NCI-H2227 (cell line): Measurements from ENCODE around the gene EPPIN.

Experiments
- DNase-seq: peaks from one replicate; lab custom pipeline; 2025; ENCODE audit not compliant: unreplicated experiment; lab: John Stamatoyannopoulos, UW

Gene EPPIN

DNA sequence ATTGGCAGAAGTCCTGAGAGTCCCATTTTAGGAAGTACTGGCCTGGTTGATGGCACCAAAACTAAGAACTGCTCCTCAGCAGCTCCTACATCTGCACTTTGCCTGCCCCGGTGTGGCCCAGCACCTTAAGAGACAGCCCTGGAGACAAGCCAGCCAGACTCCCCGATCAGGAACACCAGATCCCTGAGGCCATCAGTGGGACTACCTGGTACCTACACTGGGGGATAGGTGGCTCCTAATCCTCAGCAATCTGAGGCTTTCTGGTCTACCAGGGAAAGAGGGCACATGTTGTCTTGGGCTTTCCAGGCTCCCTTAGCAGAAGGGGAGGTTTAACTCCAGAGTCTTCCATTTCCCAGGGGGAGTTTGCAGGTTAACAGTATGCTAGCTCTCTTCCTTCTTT lies 7.8 kb downstream of the EPPIN start, which contains the start of gene WFDC6:
TSS of gene WFDC6 (minus strand) at position 101 of the 400 bp plus-strand sequence. CDS start at position 26, 75 bp downstream.
- no peak for DNase-seq

DNA sequence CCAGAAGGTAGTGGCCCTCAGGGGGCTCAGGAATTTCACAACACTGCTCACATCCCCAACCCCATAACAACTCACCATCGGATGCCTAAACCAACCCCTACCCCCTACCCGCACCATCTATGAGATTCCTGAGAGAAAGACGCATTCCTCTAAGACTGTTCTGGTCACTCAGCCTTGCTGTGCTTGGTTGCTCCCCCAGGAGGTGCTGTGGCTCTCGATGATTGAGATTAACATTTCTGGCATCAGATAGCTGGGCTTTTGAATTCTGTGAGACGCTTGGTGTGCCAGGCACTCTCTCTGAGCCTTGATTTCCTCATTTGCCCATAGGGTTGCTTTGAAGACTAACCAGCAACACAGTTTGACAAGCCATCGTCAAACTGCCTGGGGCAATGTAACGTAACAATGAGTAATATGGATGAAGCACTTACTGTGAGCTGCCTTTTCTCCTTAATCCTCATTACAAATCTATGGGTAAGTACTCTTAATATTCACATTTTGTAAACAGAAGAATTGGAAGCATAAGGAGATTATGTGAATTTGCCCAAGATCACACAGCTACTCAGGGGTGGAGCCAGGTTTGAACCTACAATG lies 8.9 kb downstream of the EPPIN start:
- DNase-seq, result no peak

DNA sequence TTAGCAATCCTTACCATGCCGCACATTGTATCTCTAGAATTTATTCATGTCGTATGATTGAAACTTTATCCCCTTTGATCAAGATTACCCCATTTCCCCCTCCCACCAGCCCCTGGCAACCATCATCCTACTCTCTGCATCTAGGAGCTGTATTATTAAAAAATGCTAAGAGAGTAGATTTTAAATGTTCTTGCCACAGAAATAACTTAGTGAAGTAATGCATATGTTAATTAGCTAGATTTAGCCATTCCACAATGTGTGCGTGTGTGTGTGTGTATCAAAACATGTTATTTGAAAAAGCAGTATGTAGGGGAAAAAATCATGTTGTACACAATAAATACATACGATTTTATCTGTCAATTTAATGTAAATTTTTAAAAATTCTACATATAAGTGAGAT lies 19.9 kb downstream of the EPPIN start:
- DNase-seq, result no peak

DNA sequence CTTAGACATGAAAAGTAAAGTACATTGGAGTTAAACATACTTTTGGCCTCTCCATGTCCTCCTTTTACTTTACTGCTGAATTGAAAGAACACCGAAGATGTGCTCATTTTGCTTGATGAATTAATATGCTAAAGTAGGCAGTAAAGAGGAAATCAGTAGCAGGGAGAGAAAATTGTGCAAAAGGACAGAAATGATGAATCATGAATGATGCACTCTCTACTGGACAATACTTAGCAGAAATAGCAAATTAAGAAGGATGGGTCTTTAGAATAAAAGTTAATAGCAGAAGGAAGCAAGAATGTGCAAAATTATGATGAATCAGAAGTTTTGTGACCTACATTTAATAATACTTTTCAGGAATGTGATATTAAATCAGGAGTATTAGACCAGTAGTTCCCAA lies 23.4 kb downstream of the EPPIN start:
- DNase-seq, result no peak

DNA sequence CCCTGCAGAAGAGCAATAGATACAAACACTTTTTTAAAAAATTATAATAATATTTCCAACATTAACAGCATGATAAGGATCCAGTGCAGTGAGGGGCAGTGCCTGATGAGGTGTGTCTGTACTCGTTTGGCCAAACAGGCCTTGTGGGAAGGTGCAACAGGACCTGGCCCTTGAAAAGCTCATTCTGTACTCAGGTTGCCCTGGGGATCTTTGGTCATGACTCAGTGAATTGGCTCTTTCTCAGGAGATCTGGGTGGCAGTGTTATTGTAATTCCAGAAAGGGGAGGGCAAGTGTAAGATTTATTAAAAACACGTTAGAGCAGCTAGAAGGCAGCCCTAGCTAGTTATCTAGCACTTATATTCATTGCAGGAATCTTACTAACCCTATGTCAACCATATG lies 28.9 kb downstream of the EPPIN start:
- no peak for DNase-seq

DNA sequence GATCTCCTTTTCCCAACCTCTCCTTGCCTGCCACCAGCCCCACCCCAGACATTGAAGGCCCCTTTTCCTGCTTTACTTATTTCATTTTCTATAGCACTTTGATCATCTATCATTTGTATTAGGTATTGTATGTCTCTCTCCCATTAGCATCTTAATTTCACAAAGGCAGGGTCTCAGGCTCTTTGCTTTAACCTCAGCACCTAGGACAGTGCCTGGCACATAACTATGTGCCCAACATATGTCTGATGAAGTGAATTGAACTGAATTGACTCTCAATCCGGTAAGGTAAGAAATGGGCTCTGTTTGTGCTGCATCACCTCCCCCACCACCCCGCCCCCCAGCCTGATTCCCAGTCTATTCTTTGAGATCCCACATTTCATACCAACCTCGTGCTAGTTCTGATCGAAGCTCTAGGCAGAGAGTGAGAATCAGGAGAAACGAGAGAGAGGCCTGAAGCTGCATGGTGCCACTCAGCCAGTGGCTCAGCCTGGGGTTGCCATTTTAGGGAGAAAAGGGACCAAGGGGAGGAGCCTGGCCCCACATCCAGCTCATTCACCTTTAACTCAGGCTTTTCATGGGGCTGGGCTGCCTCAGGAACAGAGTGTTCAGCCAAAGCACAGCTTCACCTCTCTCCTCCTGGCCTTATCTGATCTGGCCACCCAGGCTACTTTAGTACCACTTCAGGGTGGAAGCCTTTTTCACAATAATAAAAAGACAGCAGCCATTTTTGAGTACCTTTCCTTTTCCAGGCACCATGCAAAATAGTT lies 31.9 kb downstream of the EPPIN start, which contains the start of gene SPINT3:
TSS of gene SPINT3 (minus strand) at position 476 of the 767 bp plus-strand sequence. CDS start at position 462, 14 bp downstream.
- no peak for DNase-seq

DNA sequence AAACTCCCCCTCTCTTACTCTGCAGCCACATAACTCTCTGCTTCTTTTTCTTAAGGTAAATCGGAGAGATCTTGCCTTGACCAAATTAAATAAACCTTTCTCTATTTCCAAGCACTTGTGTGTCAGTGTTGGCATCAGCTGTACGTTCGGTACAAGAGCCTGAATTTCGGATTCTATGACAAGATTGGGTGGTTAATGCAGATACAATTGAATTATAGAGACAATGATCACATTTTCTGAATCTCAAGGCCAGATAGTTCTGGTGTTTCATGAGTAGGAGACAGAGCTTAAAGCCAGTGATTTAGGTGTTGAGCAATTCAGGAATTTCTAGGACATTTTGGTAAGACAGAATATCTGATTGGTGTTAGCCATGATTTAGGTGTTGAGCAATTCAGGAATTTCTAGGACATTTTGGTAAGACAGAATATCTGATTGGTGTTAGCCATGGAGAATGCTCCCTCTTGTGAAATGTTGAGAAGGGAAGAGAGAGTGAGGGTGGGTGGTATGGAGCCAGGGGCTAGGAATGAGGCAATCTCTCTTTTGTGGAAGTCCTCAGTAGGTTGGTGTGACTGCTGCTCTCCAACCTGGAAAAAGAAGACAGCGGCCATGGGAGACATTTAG lies 36.8 kb downstream of the EPPIN start:
- no peak for DNase-seq

DNA sequence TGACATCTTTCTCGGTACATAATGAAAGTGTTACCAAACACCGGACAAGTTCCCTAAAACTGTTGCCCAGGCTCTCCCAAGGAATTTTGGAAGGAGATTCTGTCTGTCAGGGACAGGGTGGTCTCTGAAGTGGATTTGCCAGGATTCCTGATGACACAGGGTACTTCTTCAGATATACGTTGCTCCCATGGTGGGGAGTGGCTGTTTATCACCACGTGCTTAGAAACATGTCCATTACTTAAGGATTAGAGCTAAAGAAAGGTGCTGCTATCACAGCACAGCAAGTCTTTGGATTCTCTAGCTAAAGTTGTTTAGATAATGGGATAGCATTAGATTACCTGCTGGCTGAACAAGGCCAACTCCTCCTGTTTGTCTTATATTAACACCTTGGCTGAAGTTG lies 38.1 kb downstream of the EPPIN start:
- no peak for DNase-seq

DNA sequence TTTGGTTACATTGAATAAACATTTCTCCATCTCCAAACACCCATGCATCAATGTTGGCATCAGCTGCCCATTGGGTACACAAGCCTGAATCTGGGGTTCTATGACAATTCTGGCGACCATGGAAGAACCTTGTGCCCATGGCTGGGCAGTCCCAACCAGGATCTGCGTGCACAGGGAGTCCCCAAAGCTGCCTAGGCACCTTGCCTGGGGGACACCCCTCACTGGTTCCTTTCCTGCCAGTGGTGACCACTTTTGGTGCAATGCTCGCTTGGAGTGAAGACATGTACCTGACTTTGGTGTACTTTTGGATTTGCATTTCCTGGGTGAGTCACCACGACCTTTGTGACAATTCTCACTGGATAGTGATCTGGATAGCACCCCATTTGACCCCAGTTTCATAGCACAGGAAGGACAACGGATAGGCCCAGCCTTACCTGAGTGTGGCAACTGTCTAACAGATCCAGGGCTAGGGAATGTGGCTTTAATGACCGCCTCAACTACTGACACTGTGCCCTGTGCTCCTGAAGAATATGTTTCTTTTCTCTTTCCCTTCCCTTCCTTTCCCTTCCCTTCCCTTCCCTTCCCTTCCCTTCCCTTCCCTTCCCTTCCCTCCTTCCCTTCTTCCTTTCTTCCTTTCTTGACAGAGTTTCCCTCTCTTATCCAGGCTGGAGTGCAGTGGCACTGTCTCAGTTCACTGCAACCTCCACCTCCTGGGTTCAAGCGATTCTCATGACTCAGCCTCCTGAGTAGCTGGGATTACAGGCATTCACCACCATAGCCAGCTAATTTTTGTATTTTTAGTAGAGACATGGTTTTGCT lies 38.9 kb downstream of the EPPIN start:
- no peak for DNase-seq

DNA sequence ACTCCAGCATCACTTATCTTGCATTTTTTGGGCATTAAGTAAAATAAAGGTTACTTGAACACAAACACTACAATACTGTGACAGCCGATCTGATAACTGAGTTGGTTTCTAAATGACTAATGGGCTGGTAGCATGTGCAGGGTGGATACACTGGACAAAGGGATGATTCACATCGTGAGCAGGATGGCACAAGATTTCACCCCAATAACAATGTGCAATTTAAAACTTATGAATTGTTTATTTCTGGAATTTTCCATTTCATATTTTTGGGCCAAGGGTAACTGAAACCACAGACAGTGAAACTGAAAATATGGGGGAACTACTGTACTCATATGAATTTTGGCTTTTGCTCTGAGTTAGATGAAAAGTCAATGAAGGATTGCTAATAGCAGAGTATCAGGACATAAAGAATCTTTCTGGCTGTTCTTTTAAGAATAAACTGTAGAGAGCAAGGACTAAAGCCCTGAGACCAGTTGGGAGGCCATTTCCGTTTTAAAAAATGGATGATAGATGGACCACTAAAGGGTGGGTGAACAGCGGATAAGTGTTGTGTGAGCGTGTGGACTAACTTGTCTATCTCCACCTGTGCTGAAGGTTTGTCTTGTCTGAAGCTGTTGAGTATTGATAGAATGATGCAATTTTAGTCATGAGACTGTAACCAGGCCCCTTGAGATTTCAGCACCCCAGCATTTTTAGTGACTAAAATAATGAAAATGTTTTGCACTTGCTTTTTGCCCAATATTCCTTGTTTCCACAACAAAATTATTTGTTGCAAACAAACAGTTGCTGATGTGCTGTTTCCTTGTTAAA lies 40.0 kb downstream of the EPPIN start:
- DNase-seq, result no peak

DNA sequence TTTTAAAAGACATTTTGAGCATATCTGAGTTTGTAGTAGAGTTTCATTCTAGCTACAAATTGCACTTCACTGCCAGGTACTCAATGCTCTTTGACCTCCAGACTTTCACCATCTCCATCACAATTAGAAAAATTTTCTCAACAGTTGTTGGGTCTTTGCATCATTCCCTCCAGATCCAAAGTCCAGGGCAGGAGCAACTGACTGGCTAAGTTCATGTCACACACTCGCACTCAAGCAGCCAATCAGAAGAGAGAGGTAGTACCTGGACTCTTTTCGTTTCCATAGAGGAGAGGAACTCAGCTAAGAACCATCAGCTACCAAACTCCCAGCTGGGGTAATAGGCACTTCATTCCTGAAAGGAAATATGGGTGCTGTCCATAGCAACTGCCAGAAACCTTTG lies 40.8 kb downstream of the EPPIN start:
- no peak for DNase-seq

DNA sequence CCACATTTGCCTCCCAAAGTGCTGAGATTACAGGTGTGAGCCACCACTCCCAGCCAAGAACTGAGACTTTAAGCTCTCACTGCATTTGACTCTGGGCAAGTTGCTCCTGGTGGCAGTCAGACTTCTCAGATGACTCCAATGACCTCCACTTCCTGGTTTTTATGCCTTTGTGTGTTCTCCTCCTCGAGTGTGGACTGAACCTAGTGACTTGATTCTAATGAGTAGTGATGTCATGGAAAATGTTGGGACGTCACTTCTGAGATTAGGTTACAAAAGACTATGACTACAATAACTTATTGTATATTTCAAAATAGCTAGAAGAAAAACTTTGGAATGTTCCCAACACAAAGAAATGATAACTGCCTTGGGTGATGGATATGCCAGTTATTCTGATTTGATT lies 43.8 kb downstream of the EPPIN start:
- no peak for DNase-seq

DNA sequence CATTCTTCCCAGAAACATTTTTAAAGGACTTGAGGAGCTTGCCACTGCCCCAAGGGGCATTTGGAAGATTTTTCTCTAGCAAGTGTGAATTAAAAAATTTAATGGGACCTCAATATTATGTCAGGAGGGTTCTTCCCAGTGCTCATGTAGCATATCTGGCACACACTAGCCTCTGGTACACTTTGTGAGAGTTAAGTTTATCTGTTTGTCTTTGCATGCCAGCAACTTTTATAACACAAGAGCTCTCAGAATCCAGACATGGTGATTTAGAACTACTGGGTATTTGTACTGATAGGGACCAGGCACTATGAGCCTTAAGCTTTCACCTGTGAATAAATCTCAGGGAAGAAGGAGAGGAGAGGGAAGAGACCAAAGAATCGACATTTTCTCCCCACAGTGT lies 44.6 kb downstream of the EPPIN start:
- no peak for DNase-seq

DNA sequence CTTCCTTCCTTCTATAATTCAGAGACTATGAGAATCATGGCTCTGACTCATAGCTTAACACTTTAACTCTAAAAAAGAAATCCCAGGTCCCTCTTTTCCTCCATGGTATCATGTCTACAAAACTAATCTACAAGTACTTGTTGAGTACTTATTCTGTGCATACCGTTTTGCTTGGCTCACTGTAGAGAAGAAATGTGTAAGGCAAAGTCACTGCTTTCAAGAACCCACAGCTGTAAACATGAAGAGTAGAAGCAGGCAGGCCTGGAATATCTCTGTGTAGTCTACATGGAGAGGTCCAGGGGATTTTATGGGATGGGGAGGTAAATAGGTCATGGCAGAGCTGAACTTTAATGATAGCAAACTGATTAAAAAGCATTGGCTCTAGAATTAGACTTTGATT lies 45.6 kb downstream of the EPPIN start:
- DNase-seq, result no peak

DNA sequence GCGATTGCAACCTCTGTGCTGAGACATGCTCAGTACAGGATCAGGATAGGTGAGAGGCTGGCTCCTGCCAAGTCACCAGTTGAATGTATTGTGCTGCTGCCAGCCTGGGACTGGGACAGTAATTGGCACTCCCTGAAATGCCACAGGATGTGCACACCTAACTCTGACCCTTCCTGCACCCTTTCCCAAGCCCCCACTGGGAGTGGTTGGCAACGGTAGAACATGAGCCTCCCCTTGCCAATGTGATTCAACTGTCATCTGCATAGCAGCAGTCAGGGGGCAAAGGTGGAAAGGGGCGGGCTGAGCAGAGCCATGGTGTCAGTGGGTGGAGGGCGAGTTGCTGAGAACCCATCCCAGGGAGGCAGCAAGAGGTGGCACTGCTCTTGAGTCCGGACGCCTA lies 47.2 kb downstream of the EPPIN start:
- DNase-seq, result no peak

DNA sequence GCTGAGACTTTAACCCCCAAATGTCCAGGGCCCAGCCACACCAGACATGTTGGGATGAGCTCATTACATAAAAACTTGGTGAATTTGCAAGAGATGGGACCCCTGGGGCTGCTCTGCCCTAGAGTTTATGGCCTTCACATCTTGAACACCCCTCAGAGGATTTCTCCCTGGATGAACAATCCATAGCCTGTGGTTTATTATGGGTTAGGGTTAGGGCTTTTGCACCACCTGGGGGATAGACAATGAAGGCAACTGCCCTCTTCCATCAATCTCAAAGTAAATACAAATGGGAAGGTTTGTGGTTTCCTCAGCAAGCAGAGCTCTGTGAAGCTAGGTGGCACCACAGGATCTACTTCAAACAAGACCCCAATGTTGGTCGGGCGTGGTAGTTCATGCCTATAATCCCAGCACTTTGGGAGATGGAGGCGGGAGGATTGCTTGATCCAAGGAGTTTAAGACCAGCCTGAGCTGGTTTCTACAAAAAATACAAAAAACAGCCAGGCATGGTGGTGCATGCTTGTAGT lies 49.2 kb downstream of the EPPIN start:
- no peak for DNase-seq

DNA sequence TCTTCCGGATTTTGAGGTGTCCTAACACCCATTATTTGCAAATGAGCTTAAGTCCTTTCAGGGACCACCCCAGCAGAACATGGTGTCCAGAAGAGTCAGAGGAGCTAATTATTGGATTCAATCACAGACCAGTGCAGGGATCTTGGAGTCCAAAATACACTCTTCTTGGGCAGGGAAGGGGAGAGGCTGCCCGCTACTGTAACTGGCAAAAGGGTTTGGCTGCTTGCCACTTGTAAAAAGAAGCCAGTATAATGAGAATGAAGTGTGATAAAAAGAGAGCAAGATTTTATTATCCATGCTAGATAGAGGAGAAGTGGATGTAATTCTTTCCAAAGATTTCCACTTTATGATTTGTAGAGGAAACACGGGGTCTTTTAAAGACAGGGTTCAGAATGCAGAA lies 51.0 kb downstream of the EPPIN start:
- DNase-seq, result no peak

DNA sequence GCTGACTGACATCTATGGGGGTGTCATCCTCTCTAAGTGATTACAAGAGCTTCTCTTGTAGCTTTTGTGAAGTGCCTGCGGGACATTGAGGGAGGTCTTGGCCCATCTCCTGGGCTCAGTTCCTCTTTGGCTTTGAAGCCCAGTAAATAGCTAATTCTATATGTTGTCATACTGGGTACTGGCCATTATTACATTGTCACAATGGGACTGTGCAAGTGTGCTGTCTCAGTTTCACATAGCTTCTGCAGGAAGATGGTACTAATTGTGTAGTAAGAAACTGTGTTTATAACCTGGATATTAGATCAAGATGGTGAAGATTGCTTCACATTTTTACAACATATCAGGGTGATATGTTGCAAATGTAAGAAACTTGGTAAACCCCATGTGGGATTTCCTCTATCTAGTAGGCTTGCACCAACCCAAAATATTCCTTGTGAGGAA lies 51.7 kb downstream of the EPPIN start:
- no peak for DNase-seq
